ENCODE measurements around the gene OTUB2.
A peak's percentile ranks its signal among the peaks of the same experiment; 100 is the strongest.

Gene OTUB2

GRCh38 chr14:94001016-94001415, 25.1 kb upstream of the OTUB2 start:
- no peak for DNase-seq (ENCODE audit: low read depth)
- no peak for TF ChIP-seq CTCF (IDR thresholded peaks at IDR 0.05; ENCODE audit: control insufficient read depth, extremely low read depth, insufficient read depth)
- no peak overlapping the region for H3K4me3 ChIP-seq (ENCODE audit: low read depth, low read length)

- DNase-seq (ENCODE audit: low read depth), result peak; percentile 62
- no peak overlapping the region for H3K4me3 ChIP-seq (ENCODE audit: low read depth, low read length)
- peak; percentile 95 for TF ChIP-seq CTCF (IDR thresholded peaks at IDR 0.05; ENCODE audit: control insufficient read depth, extremely low read depth, insufficient read depth)
These were observed 24.4 kb upstream of the OTUB2 start for GRCh38 chr14:94001501-94002396.

GRCh38 chr14:94003397-94003796, 22.7 kb upstream of the OTUB2 start:
- no peak for TF ChIP-seq CTCF (IDR thresholded peaks at IDR 0.05; ENCODE audit: control insufficient read depth, extremely low read depth, insufficient read depth)
- H3K4me3 ChIP-seq (ENCODE audit: low read depth, low read length), result no peak overlapping the region
- no peak for DNase-seq (ENCODE audit: low read depth)

GRCh38 chr14:94004015-94004414, 22.1 kb upstream of the OTUB2 start:
- no peak for TF ChIP-seq CTCF (IDR thresholded peaks at IDR 0.05; ENCODE audit: control insufficient read depth, extremely low read depth, insufficient read depth)
- no peak for DNase-seq (ENCODE audit: low read depth)
- no peak overlapping the region for H3K4me3 ChIP-seq (ENCODE audit: low read depth, low read length)

GRCh38 chr14:94005324-94006073, 20.6 kb upstream of the OTUB2 start:
- DNase-seq (ENCODE audit: low read depth), result no peak
- no peak overlapping the region for H3K4me3 ChIP-seq (ENCODE audit: low read depth, low read length)
- peak; percentile 32; the same call in 1 of the 2 replicates for TF ChIP-seq CTCF (IDR thresholded peaks at IDR 0.05; ENCODE audit: control insufficient read depth, extremely low read depth, insufficient read depth)

GRCh38 chr14:94008234-94008633, 17.9 kb upstream of the OTUB2 start:
- H3K4me3 ChIP-seq (ENCODE audit: low read depth, low read length), result no peak overlapping the region
- TF ChIP-seq CTCF (IDR thresholded peaks at IDR 0.05; ENCODE audit: control insufficient read depth, extremely low read depth, insufficient read depth), result no peak

More at GRCh38 chr14:94008234-94008633, 17.9 kb upstream of the OTUB2 start:
- no peak for DNase-seq (ENCODE audit: low read depth)

Data from LNCaP clone FGC (cell line).